ENCODE results near the gene SLC10A6.

SLC10A6 gene

GRCh38 chr4:86788826-86789225, 60.4 kb downstream of the SLC10A6 start:
- no peak overlapping the region for H3K4me3 ChIP-seq (ENCODE audit: low read length)
- no peak for TF ChIP-seq CTCF (conservative IDR thresholded peaks at IDR 0.05; ENCODE audit: low read depth, low read length)
- peak; percentile 9 for DNase-seq (ENCODE audit: low read depth)

- no peak for DNase-seq (ENCODE audit: low read depth)
- no peak for TF ChIP-seq CTCF (conservative IDR thresholded peaks at IDR 0.05; ENCODE audit: low read depth, low read length)
- H3K4me3 ChIP-seq (ENCODE audit: low read length) = no peak overlapping the region
Observed at GRCh38 chr4:86778175-86778574, 71.0 kb downstream of the SLC10A6 start.

GRCh38 chr4:86775061-86775460, 74.1 kb downstream of the SLC10A6 start:
- DNase-seq (ENCODE audit: low read depth) = no peak
- no peak for TF ChIP-seq CTCF (conservative IDR thresholded peaks at IDR 0.05; ENCODE audit: low read depth, low read length)
- no peak overlapping the region for H3K4me3 ChIP-seq (ENCODE audit: low read length)

Data from retinal pigment epithelial cell (primary cell).